ENCODE results near the gene RPS4Y1. TPM values are rescaled to one million over a fixed set of nuclear protein-coding genes. Genes with fewer than 3 reads are reported as not detected.

The RPS4Y1 gene
- total RNA-seq, 2 experiments from 2014 or later, result 248 to 251 TPM

DNA sequence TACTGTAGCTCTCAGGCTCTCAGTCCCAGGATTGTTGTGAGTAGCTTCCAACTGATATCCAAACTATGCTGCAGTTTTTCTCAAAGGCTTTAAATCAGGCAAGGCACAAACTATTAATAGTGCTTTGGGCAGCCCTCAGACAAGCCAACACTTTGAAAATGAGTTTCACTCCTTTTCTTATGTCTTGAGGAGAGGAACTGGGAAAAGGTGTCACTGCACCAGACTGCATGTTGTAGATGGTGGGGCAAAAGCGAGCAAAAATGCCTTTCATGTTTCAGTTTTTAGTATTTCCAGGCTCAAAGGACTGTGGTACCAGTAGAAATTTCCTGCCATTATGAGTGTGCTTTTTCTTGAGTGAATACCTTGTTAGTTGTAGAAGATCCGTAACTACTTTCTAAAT lies 54.6 kb downstream of the RPS4Y1 start:
- DNase-seq, result no peak
- Mint-ChIP-seq H3K4me1 (no peaks in the 10 kb centered on the region), H3K4me3 (no peak overlapping the region), H3K27me3 (no peaks in the 10 kb centered on the region), H3K9me3 (no peaks in the 10 kb centered on the region), H3K27ac (no peak overlapping the region), H3K36me3 (ENCODE audit: low read depth) (no peaks in the 10 kb centered on the region)
- ChIA-PET CTCF (no interaction called here), POLR2A (no interaction called here)

DNA sequence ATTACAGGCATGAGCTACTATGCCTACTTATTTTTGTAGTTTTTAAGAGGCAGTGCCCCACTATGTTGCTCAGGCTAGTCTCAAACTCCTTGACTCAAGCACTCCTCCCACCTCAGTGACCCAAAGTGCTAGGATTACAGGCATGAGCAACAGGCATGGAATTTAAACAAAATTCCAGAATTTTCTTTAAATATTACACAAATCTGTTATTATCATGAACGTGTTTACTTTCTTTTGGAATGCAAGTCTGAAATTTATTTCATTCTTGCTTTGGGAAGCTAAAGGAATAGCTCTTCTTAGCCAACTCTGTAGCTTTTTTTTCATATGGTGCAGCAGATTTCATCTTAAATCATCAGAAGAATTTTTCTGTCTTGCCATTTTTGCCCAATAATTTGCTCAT lies 66.0 kb downstream of the RPS4Y1 start:
- Mint-ChIP-seq H3K4me3 (no peak overlapping the region), H3K4me1 (peaks cover 1% of the 10 kb centered on the region), H3K36me3 (ENCODE audit: low read depth) (peaks cover 3% of the 10 kb centered on the region), H3K27ac (no peak overlapping the region), H3K27me3 (no peaks in the 10 kb centered on the region), H3K9me3 (peaks cover 4% of the 10 kb centered on the region)
- no peak for DNase-seq
- CTCF ChIA-PET, result no interaction called here
- POLR2A ChIA-PET, result no interaction called here

DNA sequence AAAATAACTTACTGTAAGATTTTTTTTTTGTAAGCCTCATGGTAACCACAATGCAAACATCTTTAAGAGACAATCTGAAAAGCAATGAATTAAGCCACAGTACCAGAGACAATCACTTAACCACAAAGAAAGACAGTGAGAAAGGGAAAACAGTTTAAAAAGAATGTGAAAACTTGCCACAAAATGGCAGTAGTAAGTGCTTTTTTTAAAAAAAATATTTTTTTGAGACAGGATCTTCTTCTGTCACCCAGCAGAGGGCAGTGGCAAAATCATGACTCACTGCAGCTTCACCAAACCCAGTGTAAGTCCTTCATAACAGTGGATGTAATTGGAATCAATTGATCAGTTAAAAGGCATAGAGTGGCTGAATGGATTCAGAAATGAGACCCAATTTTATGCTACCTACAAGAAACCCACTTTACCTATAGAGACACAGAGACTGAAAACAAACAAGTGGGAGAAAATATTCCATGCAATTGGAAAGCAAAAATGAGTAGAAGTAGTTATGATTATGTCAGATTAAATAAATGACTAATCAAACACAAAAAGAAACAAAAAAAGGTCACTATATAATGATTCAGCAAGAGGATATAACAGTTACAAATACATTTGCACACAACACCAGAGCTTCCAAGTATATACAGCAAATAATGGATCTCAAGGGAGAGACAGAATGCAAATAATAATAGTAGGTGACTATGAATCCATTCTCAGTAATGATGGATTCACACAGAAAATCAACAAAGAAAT lies 71.8 kb downstream of the RPS4Y1 start:
- no peak overlapping the region for H3K4me3 Mint-ChIP-seq
- POLR2A ChIA-PET, result interaction anchor here (1.1 kb wide), 1 partner anchor 22 kb away, joined by 4 read pairs; the partner anchor contains the start of gene ZFY

More for the DNA sequence above, 71.8 kb downstream of the RPS4Y1 start:
- Mint-ChIP-seq H3K9me3 (no peaks in the 10 kb centered on the region), H3K27ac (no peak overlapping the region), H3K4me1 (peaks cover 12% of the 10 kb centered on the region), H3K36me3 (ENCODE audit: low read depth) (peaks cover 5% of the 10 kb centered on the region), H3K27me3 (no peaks in the 10 kb centered on the region)
- CTCF ChIA-PET, result interaction anchor here (1.0 kb wide), 1 partner anchor 24 kb away, joined by 4 read pairs; no protein-coding TSS in a partner anchor
- peak; percentile 45 for DNase-seq

Other genes with a start within 250 kb of the RPS4Y1 start
- not detected for gene SRY, start 53.9 kb upstream of the RPS4Y1 start, total RNA-seq
- 10 to 100 TPM; 16.9 to 17.6 TPM for gene ZFY, start 93.8 kb downstream of the RPS4Y1 start, total RNA-seq

Measured in activated CD4-positive, alpha-beta memory T cell treated with anti-CD3 and anti-CD28 coated beads, Interleukin-2, amount 10 ng/mL, durations not matched to agents 7 days and 5 days (primary cell).